ENCODE measurements around the gene TMEM198.

The TMEM198 gene

DNA sequence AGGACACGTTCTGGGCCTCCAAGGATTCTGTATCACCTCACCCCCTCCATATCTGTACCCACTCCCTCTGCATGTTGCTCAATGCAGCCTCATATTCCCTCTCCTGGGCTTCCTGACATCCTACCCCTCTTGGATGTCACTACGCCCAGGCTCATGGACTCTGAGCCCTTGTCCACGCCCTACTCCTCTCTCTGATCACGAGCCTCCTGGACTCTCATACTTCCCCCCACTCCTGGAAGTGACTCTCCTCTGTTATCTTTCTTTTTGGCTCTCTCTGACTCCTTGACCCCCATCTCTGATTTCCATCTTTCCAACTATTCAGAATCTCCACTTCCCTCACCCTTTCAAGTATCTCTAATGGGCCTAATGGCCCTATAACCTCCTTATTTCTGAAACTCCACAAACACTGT is 2.1 kb downstream of the TMEM198 start:
- DNase-seq, result no peak

DNA sequence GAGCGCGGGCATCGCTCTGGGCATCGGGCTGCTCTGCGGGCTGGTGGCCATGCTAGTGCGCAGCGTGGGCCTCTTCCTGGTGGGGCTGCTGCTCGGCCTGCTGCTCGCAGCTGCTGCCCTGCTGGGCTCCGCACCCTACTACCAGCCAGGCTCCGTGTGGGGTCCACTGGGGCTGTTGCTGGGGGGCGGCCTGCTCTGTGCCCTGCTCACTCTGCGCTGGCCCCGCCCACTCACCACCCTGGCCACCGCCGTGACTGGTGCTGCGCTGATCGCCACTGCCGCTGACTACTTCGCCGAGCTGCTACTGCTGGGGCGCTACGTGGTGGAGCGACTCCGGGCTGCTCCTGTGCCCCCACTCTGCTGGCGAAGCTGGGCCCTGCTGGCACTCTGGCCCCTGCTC is 3.8 kb downstream of the TMEM198 start:
- DNase-seq, result no peak

- DNase-seq, result no peak
Observed at GRCh38 chr2:219548990-219549389, 5.2 kb downstream of the TMEM198 start.

DNA sequence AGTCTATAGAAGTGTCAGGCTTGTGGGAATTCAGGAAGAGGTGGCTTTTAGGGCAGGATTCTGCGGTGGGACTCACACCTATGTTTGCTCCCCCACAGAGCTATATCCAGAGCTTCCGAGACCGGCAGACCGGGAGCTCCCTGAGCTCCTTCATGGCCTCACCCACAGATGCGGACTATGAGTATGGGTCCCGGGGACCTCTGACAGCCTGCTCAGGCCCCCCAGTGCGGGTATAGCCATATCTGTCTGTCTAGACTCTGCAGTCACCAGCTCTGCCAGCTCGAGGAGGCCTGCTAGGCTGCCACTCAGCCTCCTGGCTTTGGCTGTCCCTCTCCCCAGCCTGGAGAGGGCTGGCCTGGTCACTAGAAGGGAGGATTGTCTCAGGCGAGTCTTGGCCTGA is 5.8 kb downstream of the TMEM198 start:
- DNase-seq, result no peak

DNA sequence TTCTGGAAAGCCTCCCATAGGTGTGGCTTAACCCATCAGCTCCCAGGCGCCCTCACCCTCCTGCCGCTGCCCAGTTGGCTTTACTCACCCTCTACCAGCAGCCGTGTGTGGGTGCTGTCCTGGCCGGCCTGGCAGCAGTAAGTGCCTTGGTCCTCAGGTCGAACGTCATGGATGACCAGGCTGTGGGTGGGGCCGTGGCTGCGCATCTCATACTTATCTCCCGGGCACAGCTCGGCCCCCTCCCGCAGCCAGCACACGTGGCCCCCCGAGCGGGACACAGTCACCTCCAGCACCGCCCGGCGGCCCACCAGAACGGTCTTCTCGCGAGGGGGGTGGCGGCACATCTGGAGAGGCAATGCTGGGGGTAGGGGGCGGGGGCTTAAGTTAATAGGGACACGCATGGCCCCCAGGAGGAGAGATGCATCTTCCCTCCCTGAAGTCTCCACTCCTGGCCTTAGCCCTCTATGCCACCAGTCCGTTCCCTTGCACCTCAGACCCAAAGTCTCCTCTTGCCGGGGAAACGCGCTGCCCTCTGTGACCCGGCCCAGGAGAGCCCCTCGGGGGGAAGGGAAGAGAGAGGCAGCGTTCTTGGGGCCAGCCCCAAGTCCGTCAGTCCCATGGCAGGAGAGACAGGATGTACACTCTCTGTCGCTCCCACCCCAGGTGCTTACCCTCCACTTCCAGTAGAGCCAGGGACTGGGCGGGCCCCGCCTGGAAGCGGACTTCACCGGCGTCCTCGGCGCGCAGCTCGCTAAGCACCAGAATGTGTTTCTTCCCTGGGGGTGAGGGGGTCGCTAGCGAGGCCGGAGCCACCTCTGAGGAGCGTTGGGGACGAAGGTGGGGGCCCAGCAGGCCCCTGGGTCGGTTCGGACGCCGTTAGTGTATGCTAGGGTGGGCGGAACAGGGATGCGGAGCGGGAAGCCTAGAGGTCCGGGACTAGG is 7.9 kb downstream of the TMEM198 start:
- DNase-seq, result no peak

- peak; percentile 79 for DNase-seq
Observed at GRCh38 chr2:219552382-219553167, 8.7 kb downstream of the TMEM198 start.

GRCh38 chr2:219553168-219553417 is 9.3 kb downstream of the TMEM198 start:
- DNase-seq, result no peak

DNA sequence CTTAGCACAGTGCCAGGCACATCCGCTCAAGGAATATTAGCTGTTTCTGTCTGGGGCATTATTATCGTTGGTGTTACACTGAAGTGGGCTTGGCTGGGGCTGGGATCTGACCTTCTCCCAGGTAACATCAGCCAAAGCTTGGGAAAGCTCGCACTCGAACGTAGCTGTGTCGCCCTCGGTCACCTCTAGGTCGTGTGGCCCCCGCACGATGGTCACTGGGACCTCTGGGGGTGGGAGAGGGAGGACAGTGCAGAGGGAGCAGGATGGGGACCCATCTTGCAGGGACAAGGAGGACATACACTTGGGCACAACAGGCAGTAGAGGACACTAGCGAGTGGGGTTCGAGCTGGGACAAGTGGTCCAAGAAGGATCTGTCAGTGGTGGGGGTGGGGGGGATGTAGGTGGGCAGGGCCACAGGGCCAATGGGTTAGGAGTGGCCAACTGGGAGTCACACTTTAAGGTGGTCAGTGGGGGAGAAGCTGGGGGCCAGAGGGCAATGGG is 9.7 kb downstream of the TMEM198 start:
- DNase-seq, result no peak

DNA sequence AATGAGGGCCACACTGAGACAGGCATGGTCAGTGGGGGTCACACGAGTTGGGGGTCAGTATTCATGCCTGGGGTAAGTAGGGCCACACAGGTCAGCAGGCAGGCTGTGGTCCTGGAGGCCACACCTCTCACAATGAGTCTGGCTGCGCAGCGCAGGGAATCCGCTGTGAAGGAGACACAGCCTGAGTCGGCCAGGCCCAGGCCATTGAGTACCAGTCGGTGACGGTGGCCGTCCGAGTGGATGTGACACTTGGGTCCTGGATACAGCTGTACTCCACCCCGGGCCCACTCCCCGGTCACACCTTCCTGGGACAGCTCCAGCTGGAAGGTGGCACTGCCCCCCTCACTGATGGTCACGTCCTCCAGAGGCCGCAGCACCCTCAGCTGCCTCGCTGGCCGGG is 10.5 kb downstream of the TMEM198 start:
- DNase-seq, result no peak

DNA sequence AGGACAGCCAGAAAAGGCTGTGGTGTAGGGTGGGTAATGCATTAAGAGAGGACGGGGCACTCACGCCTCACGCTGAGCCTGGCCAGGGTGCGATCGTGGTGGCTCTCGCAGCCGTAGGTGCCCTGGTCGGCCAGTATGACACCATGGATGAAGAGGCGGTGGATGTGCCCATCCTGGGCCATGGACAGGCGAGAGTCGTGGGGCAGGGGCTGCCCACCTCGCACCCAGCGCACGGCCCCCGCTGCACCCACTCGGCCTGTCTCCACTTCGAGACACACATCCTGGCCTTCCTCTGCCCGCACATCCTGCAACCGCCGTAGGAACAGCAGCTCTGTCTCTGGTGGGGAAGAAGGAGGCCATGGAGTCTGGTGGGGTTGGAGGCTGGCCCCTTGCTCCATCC is 12.1 kb downstream of the TMEM198 start:
- no peak for DNase-seq

DNA sequence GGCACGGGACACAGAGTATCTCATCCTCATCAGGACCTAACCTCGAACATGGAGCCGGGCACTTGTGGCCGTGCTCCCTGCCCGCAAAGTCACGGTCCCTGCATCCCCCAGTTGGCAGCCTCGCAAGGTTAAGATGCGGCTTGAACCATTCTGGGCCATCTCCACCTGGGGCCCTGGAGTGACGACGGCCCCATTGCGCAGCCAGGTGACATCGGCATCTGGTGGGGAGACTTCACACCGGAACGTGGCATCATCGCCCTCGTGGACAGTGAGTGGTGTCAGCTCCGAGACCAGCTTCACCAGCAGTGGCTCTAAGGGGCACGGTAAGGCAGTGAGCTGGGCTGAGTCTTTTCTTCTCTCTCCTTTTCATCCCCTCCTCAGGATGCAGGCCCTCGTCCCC is 12.6 kb downstream of the TMEM198 start:
- DNase-seq, result no peak

- no peak for DNase-seq
Observed at GRCh38 chr2:219557320-219557719, 13.5 kb downstream of the TMEM198 start.

DNA sequence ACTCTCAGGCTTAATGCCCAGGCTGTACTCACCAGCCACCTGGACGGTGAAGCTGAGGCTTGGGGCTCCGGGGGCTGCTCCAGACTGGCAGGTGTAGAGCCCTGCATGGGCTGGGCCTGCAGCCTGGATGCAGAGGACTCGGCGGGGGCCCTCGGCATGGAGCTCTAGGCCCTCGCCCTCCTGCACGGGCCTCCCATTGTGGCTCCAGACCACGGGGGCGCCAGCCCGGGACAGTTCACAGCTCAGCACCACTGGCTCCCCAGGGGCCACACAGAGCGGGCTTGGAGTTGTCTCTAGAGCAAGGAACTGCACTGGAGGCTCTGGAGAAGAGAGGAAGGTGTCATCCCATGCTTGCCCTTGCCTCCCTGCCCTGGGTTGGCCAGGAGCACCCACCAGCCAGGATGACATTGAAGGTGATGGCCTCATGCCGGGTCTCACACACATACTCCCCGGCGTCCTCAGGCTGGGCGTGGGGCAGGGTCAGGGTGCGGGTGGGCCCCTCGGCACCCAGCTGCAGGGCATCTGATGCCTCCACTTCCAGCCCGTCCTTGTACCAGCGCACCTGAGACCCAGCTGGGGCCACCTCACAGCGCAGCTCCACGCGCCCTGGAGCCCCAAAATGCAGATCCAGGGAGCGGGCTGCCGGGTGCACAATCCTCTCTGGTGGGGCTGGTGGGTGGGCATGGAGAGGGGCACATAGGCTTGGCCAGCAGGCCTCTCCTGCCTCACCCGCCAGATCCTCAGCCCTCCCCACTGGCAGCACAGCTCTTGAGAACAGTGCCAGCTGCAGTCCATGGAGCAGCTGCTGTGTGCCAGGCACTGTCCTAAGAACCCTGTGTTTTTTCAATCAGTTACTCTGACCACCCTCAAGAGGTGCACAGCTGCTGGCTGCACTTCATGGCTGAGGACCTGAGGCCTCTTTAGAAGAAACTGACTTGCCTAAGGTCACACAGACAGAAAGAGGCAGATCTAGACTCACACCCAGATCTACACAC is 14.3 kb downstream of the TMEM198 start:
- DNase-seq, result no peak

DNA sequence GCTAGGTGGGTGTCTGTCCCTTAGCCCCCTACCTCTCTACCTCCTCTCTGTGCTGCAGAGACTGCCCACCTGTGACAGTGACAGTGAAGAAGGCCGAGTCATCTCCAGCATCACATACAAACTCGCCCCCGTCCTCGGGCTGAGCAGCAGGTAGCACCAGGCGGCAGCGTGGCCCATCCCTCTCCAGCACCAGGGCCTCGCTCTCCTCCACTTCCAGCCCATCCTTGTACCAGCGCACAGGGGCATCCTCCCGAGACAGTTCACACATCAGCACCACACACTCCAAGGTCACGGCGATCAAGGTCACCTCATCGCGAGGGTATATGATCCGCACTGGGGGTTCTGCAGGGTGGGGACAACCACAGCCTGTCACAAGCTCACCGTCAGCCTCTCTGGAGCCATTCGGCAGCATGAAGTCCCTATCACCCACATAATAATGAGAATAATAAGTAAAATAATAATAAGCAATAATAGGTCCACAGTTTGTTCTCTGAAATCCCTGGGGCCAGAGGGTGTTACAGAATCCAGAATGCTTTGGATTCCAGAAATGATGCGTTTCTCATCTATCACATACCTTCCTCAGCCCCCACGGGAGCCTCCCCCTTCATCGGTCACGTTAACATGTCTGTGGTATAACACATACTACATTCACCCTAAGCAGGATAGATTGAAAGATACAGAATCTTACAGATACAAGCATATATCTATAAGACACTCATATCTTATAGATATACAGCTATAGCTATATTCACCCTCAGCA is 15.5 kb downstream of the TMEM198 start:
- no peak for DNase-seq

- no peak for DNase-seq
Observed at GRCh38 chr2:219560037-219560892, 16.4 kb downstream of the TMEM198 start.

GRCh38 chr2:219560893-219561178 is 17.0 kb downstream of the TMEM198 start:
- DNase-seq, result no peak

DNA sequence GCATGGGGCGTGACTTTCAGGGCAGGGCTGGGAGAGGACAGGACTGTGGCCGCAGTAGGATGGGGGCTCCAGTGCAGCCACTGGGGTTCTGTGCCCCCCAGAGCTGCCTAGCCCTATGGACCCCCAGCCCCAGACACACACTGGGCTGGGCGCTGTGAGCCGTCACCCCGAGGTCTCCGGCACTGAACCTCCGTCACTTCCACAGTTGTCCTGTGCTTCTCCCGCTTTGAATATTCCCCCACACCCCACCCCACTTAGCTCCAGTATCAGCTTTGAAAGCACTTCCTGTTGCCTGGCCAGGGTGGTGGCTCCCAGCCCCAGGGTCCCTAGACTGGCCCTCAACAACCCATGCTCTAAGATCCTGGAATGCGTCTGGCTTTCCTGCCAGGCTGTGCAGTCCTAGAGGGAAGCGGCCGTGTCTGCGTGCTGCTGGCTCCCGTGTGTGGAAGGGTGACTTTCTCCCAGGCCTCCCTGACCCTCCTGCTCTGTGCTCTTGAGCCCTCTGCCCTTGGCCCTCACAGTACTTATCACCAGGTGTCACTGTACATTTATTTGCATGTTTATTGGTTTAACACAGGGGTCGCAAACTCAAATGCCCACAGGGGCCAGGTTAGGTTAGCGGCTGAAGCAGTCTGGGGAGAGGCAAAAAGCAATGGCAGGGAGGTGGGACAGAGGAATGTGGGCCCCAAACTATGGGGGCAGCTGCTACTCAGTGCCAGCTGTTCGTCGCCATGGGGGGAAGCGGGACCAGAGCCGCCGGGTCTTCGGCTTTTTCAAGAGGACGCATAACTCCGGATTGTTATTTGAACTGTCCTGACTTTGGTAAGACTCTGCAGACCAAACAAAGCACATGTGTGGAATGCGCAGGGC is 17.6 kb downstream of the TMEM198 start:
- no peak for DNase-seq

- no peak for DNase-seq
Observed at GRCh38 chr2:219562049-219563020, 18.5 kb downstream of the TMEM198 start.

Data from fibroblast of skin of abdomen (primary cell).